Activated CD4-positive, alpha-beta T cell treated with anti-CD3 and anti-CD28 coated beads, Interleukin-2, amount 10 ng/mL, durations not matched to agents 24 days and 14 days (primary cell): ENCODE data around the gene ARHGEF17. TPM values are rescaled to one million over a fixed set of nuclear protein-coding genes. Genes with fewer than 3 reads are reported as not detected.

Experiments
- DNase-seq: peaks from one replicate; pipeline ENCODE4 v3.0.0; 2022
- H3K27ac Mint-ChIP-seq: one replicate; pipeline ENCODE4 v1.8.0; 2022; ENCODE audit warnings: mild to moderate bottlenecking, mixed read lengths
- H3K27me3 Mint-ChIP-seq: one replicate; pipeline ENCODE4 v1.8.0; 2022; ENCODE audit warnings: mixed read lengths
- H3K36me3 Mint-ChIP-seq: one replicate; pipeline ENCODE4 v1.8.0; 2022; ENCODE audit warnings: low read depth, mild to moderate bottlenecking, mixed read lengths
- H3K4me1 Mint-ChIP-seq: one replicate; pipeline ENCODE4 v1.8.0; 2021; ENCODE audit warnings: mixed read lengths
- H3K4me3 Mint-ChIP-seq: one replicate; pipeline ENCODE4 v1.8.0; 2022; ENCODE audit warnings: mild to moderate bottlenecking, moderate library complexity, mixed read lengths
- H3K9me3 Mint-ChIP-seq: one replicate; pipeline ENCODE4 v1.8.0; 2021; ENCODE audit warnings: mixed read lengths
- intact Hi-C: fragments of 100-400 bp; cut with micrococcal nuclease; formaldehyde crosslinking; loops from one replicate; pipeline ENCODE4 v1.15.1; 2023
- total RNA-seq: library from RNA; stranded (reverse); gene quantifications from 2 replicates; pipeline ENCODE4 v1.2.3, GENCODE V29; 2022

ARHGEF17 gene
- total RNA-seq, 1 donor from 2014 or later, result not detected

DNA sequence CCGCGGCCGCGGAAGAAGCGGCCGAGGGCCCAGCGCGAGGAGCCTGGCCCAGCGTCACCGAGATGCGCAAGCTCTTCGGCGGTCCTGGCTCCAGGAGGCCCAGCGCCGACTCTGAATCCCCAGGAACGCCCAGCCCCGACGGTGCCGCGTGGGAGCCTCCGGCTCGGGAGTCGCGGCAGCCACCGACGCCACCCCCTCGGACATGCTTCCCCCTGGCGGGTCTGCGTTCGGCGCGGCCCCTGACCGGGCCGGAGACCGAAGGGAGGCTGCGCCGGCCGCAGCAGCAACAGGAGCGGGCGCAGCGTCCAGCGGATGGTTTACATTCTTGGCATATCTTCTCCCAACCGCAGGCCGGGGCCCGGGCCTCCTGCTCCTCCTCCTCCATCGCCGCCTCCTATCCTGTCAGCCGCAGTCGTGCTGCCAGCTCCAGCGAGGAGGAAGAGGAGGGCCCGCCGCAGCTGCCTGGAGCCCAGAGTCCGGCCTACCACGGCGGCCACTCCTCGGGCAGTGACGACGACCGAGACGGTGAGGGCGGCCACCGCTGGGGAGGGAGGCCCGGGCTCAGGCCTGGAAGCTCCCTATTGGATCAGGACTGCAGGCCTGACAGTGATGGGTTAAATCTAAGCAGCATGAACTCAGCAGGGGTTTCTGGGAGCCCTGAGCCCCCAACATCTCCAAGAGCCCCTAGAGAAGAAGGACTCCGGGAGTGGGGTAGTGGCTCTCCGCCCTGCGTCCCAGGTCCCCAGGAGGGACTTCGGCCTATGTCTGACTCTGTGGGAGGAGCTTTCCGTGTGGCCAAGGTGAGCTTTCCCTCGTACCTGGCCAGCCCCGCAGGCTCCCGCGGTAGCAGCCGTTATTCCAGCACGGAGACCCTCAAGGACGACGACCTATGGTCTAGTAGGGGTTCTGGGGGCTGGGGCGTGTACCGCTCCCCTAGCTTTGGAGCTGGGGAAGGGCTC lies 1.2 kb downstream of the ARHGEF17 start:
- no peaks in the 10 kb centered on the region for H3K9me3 Mint-ChIP-seq
- H3K4me1 Mint-ChIP-seq, result peaks cover 17% of the 10 kb centered on the region
- H3K27me3 Mint-ChIP-seq, result peaks cover 38% of the 10 kb centered on the region
- H3K27ac Mint-ChIP-seq, result no peak overlapping the region
- H3K4me3 Mint-ChIP-seq, result no peak overlapping the region
- no peak for DNase-seq
- intact Hi-C loops, result loop anchor here (5.0 kb wide), 2 partner anchors 68 to 1183 kb away; partner anchors contain the start of genes LIPT2 and RELT
- no peaks in the 10 kb centered on the region for H3K36me3 Mint-ChIP-seq

DNA sequence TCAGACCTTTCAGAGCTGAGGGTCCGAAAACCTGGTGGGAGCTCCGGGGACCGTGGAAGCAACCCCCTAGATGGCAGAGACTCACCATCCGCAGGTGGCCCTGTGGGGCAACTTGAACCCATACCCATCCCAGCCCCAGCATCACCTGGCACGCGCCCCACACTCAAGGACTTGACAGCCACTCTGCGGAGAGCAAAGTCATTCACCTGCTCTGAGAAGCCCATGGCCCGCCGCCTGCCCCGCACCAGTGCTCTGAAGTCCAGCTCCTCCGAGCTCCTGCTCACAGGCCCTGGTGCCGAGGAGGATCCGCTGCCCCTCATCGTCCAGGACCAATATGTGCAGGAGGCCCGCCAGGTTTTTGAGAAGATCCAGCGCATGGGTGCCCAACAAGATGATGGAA lies 2.0 kb downstream of the ARHGEF17 start:
- intact Hi-C loops, result no loop called here
- H3K4me1 Mint-ChIP-seq, result peaks cover 18% of the 10 kb centered on the region
- peaks cover 34% of the 10 kb centered on the region for H3K27me3 Mint-ChIP-seq
- H3K36me3 Mint-ChIP-seq, result no peaks in the 10 kb centered on the region
- no peak overlapping the region for H3K27ac Mint-ChIP-seq
- no peak for DNase-seq
- H3K9me3 Mint-ChIP-seq, result no peaks in the 10 kb centered on the region
- no peak overlapping the region for H3K4me3 Mint-ChIP-seq

DNA sequence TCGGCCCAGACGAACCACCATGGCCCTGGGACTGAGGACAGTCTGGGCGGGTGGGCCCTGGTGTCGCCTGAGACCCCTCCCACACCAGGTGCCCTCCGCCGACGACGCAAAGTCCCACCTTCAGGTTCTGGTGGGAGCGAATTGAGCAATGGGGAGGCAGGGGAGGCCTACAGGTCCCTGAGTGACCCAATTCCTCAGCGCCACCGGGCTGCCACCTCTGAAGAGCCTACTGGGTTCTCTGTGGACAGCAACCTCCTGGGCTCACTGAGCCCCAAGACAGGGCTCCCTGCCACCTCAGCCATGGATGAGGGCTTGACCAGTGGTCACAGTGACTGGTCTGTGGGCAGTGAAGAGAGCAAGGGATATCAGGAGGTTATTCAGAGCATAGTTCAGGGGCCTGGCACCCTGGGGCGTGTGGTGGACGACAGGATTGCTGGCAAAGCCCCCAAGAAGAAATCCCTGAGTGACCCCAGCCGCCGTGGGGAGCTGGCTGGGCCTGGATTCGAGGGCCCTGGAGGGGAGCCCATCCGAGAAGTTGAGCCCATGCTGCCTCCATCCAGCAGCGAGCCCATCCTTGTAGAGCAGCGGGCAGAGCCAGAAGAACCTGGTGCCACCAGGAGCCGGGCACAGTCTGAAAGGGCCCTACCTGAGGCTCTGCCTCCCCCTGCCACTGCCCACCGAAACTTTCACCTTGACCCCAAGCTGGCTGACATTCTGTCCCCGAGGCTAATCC lies 2.8 kb downstream of the ARHGEF17 start:
- no peaks in the 10 kb centered on the region for H3K9me3 Mint-ChIP-seq
- H3K27ac Mint-ChIP-seq, result no peak overlapping the region
- intact Hi-C loops, result no loop called here
- no peaks in the 10 kb centered on the region for H3K36me3 Mint-ChIP-seq
- no peak overlapping the region for H3K4me3 Mint-ChIP-seq
- no peak for DNase-seq
- peaks cover 28% of the 10 kb centered on the region for H3K27me3 Mint-ChIP-seq
- peaks cover 18% of the 10 kb centered on the region for H3K4me1 Mint-ChIP-seq

- no peak overlapping the region for H3K4me3 Mint-ChIP-seq
Observed at GRCh38 chr11:73311394-73311869, 3.4 kb downstream of the ARHGEF17 start.

GRCh38 chr11:73312036-73312435 lies 4.0 kb downstream of the ARHGEF17 start:
- Mint-ChIP-seq H3K36me3 (no peaks in the 10 kb centered on the region), H3K9me3 (no peaks in the 10 kb centered on the region), H3K27me3 (peaks cover 23% of the 10 kb centered on the region), H3K4me3 (no peak overlapping the region), H3K27ac (no peak overlapping the region), H3K4me1 (peaks cover 13% of the 10 kb centered on the region)
- DNase-seq, result no peak
- intact Hi-C loops, result no loop called here

More at GRCh38 chr11:73311394-73311869, 3.4 kb downstream of the ARHGEF17 start:
- Mint-ChIP-seq H3K27ac (no peak overlapping the region), H3K9me3 (no peaks in the 10 kb centered on the region), H3K36me3 (no peaks in the 10 kb centered on the region), H3K27me3 (peaks cover 28% of the 10 kb centered on the region), H3K4me1 (peaks cover 17% of the 10 kb centered on the region)
- intact Hi-C loops, result no loop called here
- DNase-seq, result no peak

DNA sequence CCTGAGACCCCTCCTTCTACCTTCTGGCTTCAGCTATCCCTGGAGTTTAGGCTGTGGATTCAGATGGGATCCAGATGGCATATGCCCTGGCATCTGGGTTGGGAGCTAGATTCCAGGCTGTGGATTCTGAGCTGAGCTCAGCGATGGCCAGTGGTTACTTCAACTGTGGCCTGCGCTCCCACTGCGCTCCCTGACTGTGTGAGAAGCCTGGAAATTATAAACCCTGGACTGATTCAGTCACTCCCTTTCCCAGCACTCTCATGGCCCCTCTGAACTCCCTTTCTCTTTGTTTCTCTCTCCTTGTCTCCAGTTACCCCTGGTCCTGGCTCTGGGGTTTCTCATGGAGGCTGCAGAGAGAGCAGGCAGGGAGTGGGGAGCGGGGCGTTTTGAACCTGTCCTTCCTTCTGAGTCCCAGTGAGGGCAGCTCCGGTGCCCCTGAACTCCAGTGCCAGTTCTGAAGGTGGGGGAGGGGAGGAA lies 4.8 kb downstream of the ARHGEF17 start:
- Mint-ChIP-seq H3K9me3 (no peaks in the 10 kb centered on the region), H3K4me3 (no peak overlapping the region), H3K36me3 (no peaks in the 10 kb centered on the region), H3K27me3 (peaks cover 19% of the 10 kb centered on the region), H3K4me1 (peaks cover 9% of the 10 kb centered on the region), H3K27ac (no peak overlapping the region)
- intact Hi-C loops, result no loop called here
- DNase-seq, result no peak

GRCh38 chr11:73313652-73314051 lies 5.6 kb downstream of the ARHGEF17 start:
- Mint-ChIP-seq H3K27ac (no peak overlapping the region), H3K27me3 (peaks cover 19% of the 10 kb centered on the region)

DNA sequence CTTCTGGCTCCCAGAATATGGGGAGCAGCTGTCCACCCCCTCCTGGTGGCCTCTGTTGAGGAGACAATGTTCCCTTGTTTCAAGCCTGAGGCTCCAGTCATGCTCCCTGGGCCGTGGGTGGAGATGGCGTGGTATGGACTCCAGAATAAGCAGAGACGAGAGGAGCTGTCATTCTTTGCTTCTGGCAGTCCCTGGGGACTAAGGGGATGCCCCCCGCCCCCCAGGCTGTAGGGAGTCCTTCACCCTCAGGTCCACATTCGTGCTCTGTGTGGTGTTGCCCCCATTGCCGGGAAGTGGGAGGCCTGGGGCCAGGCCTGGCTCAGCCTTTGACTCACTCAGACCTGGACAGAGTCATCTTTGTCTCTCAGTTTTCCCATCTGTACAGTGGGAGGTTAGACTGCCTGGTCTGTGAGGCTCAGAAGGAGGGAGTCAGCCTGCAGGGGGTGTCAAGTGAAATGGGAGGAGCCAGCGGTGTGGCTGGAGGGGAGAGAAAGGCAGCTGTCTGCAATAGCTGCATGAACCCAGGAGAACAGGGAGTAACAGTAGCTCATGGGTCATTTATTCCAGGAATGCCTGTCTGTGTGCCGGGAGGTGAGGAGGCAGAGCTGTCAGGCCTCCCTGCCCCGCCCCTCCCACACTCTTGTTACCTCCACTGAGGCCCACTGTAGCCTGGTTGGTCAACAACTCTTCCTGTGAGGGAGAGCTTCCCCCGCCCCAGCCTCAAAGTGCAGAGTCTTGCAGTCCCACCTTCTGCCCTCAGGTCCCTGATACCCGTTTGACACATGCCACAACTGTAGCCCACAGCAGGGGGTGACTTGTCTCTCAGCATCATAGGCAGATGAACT lies 6.3 kb downstream of the ARHGEF17 start:
- no peak for DNase-seq
- intact Hi-C loops, result no loop called here
- Mint-ChIP-seq H3K27me3 (peaks cover 19% of the 10 kb centered on the region), H3K4me3 (no peak overlapping the region), H3K9me3 (no peaks in the 10 kb centered on the region), H3K27ac (no peak overlapping the region), H3K4me1 (peaks cover 9% of the 10 kb centered on the region), H3K36me3 (no peaks in the 10 kb centered on the region)

More at GRCh38 chr11:73313652-73314051, 5.6 kb downstream of the ARHGEF17 start:
- H3K4me3 Mint-ChIP-seq, result no peak overlapping the region
- no peaks in the 10 kb centered on the region for H3K9me3 Mint-ChIP-seq
- no peaks in the 10 kb centered on the region for H3K36me3 Mint-ChIP-seq
- intact Hi-C loops, result no loop called here
- peaks cover 9% of the 10 kb centered on the region for H3K4me1 Mint-ChIP-seq
- DNase-seq, result no peak

GRCh38 chr11:73315293-73316020 lies 7.4 kb downstream of the ARHGEF17 start:
- Mint-ChIP-seq H3K27me3 (peaks cover 10% of the 10 kb centered on the region), H3K4me1 (peaks cover 9% of the 10 kb centered on the region), H3K9me3 (no peaks in the 10 kb centered on the region), H3K4me3 (no peak overlapping the region), H3K27ac (no peak overlapping the region), H3K36me3 (no peaks in the 10 kb centered on the region)
- intact Hi-C loops, result no loop called here
- DNase-seq, result no peak

- H3K27ac Mint-ChIP-seq, result no peak overlapping the region
- intact Hi-C loops, result no loop called here
- no peak overlapping the region for H3K4me3 Mint-ChIP-seq
- H3K4me1 Mint-ChIP-seq, result peaks cover 9% of the 10 kb centered on the region
- no peaks in the 10 kb centered on the region for H3K9me3 Mint-ChIP-seq
- DNase-seq, result no peak
- H3K36me3 Mint-ChIP-seq, result no peaks in the 10 kb centered on the region
- H3K27me3 Mint-ChIP-seq, result peaks cover 10% of the 10 kb centered on the region
Observed at GRCh38 chr11:73316422-73316821, 8.3 kb downstream of the ARHGEF17 start.

DNA sequence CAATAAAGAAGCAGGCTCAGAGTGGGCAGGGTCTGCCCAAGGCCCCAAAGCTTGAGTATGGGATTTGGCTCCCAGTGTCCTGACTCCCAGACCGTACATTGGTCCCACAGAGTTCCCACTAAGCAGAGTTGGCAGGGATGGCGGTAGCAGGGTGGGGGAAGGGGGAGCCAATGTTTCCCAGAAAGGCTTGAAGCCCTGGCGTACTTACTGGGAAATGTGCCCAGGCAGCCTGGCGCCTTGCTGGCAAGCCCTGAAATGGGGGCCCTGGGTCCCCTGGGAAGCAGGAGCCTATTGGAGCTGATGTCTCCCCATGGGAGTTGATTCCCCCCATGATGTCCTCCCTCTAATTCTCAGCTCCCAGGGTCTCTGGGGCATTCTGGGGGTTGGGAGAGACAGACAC lies 9.3 kb downstream of the ARHGEF17 start:
- Mint-ChIP-seq H3K36me3 (no peaks in the 10 kb centered on the region), H3K9me3 (no peaks in the 10 kb centered on the region), H3K4me1 (peaks cover 9% of the 10 kb centered on the region), H3K27me3 (peaks cover 4% of the 10 kb centered on the region), H3K4me3 (no peak overlapping the region), H3K27ac (no peak overlapping the region)
- DNase-seq, result no peak
- intact Hi-C loops, result no loop called here

DNA sequence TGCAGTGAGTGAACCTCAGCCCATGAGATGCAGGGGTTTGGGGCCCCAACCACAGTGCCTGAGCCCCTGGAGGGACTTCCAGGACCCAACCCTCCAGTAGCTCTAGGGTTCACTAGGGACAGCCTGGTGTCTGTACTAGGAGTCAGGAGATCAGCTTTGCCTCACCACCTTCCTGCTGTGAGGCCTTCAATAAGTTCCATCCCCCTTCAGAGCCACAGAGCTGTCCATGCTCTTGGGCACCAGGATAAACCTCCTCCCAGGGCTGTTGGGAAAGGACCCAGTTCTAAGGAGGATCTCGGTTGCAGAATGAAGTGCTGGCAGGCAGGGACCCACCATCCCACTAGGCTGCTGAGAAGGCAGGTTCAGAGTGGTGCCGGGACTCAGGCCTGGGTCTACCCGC lies 9.7 kb downstream of the ARHGEF17 start:
- intact Hi-C loops, result no loop called here
- H3K36me3 Mint-ChIP-seq, result no peaks in the 10 kb centered on the region
- peaks cover 9% of the 10 kb centered on the region for H3K4me1 Mint-ChIP-seq
- no peak overlapping the region for H3K4me3 Mint-ChIP-seq
- no peak overlapping the region for H3K27ac Mint-ChIP-seq
- no peak for DNase-seq
- H3K27me3 Mint-ChIP-seq, result peaks cover 4% of the 10 kb centered on the region
- no peaks in the 10 kb centered on the region for H3K9me3 Mint-ChIP-seq
